Measurements from ENCODE around the gene ASB7. TPM values are rescaled to one million over a fixed set of nuclear protein-coding genes. Genes with fewer than 3 reads are reported as not detected.
A peak's percentile ranks its signal among the peaks of the same experiment; 100 is the strongest.

ASB7 gene
- polyA plus RNA-seq, 1 donor, result 10.4 TPM

GRCh38 chr15:100690032-100690794 lies 87.8 kb downstream of the ASB7 start:
- WGBS (ENCODE audit: insufficient coverage, low lambda C conversion rate), result 89% methylated on average over 4 of the region's 18 CpGs
- Histone ChIP-seq H3K27ac (ENCODE audit: low read length) (no peak overlapping the region), H3K4me1 (ENCODE audit: control insufficient read depth, insufficient read depth, low read length) (no peaks in the 10 kb centered on the region), H3K4me3 (ENCODE audit: low read length) (no peak overlapping the region), H3K9me3 (ENCODE audit: control insufficient read depth, low read depth, low read length) (no peaks in the 10 kb centered on the region), H3K36me3 (ENCODE audit: control insufficient read depth, insufficient read depth, low read length) (no peaks in the 10 kb centered on the region), H3K27me3 (ENCODE audit: control insufficient read depth, insufficient read depth, low read length) (no peaks in the 10 kb centered on the region)
- DNase-seq, result no peak

- Histone ChIP-seq H3K27ac (ENCODE audit: low read length) (no peak overlapping the region), H3K36me3 (ENCODE audit: control insufficient read depth, insufficient read depth, low read length) (no peaks in the 10 kb centered on the region), H3K4me1 (ENCODE audit: control insufficient read depth, insufficient read depth, low read length) (no peaks in the 10 kb centered on the region), H3K9me3 (ENCODE audit: control insufficient read depth, low read depth, low read length) (no peaks in the 10 kb centered on the region), H3K4me3 (ENCODE audit: low read length) (no peak overlapping the region), H3K27me3 (ENCODE audit: control insufficient read depth, insufficient read depth, low read length) (no peaks in the 10 kb centered on the region)
- no peak for DNase-seq
Observed at GRCh38 chr15:100690795-100691158, 88.4 kb downstream of the ASB7 start.

- no peak for DNase-seq
- H3K27me3 ChIP-seq (ENCODE audit: control insufficient read depth, insufficient read depth, low read length), result no peaks in the 10 kb centered on the region
- no CpG with 5 or more reads among the region's 4 CpGs for WGBS (ENCODE audit: insufficient coverage, low lambda C conversion rate)
- H3K27ac ChIP-seq (ENCODE audit: low read length), result no peak overlapping the region
- H3K9me3 ChIP-seq (ENCODE audit: control insufficient read depth, low read depth, low read length), result no peaks in the 10 kb centered on the region
- H3K36me3 ChIP-seq (ENCODE audit: control insufficient read depth, insufficient read depth, low read length), result no peaks in the 10 kb centered on the region
- no peak overlapping the region for H3K4me3 ChIP-seq (ENCODE audit: low read length)
- H3K4me1 ChIP-seq (ENCODE audit: control insufficient read depth, insufficient read depth, low read length), result no peaks in the 10 kb centered on the region
Observed at GRCh38 chr15:100691321-100691720, 88.9 kb downstream of the ASB7 start.

GRCh38 chr15:100692246-100692645 lies 89.9 kb downstream of the ASB7 start:
- Histone ChIP-seq H3K4me1 (ENCODE audit: control insufficient read depth, insufficient read depth, low read length) (no peaks in the 10 kb centered on the region), H3K27me3 (ENCODE audit: control insufficient read depth, insufficient read depth, low read length) (no peaks in the 10 kb centered on the region), H3K27ac (ENCODE audit: low read length) (no peak overlapping the region), H3K4me3 (ENCODE audit: low read length) (no peak overlapping the region), H3K9me3 (ENCODE audit: control insufficient read depth, low read depth, low read length) (no peaks in the 10 kb centered on the region), H3K36me3 (ENCODE audit: control insufficient read depth, insufficient read depth, low read length) (no peaks in the 10 kb centered on the region)
- no peak for DNase-seq
- 100% methylated on average over 1 of the region's 3 CpGs for WGBS (ENCODE audit: insufficient coverage, low lambda C conversion rate)

GRCh38 chr15:100692671-100693070 lies 90.3 kb downstream of the ASB7 start:
- no peak overlapping the region for H3K27ac ChIP-seq (ENCODE audit: low read length)
- H3K4me3 ChIP-seq (ENCODE audit: low read length), result no peak overlapping the region
- H3K4me1 ChIP-seq (ENCODE audit: control insufficient read depth, insufficient read depth, low read length), result no peaks in the 10 kb centered on the region
- no peak for DNase-seq
- no peaks in the 10 kb centered on the region for H3K27me3 ChIP-seq (ENCODE audit: control insufficient read depth, insufficient read depth, low read length)
- no CpG with 5 or more reads among the region's 7 CpGs for WGBS (ENCODE audit: insufficient coverage, low lambda C conversion rate)
- no peaks in the 10 kb centered on the region for H3K9me3 ChIP-seq (ENCODE audit: control insufficient read depth, low read depth, low read length)
- H3K36me3 ChIP-seq (ENCODE audit: control insufficient read depth, insufficient read depth, low read length), result no peaks in the 10 kb centered on the region

GRCh38 chr15:100693451-100693850 lies 91.1 kb downstream of the ASB7 start:
- Histone ChIP-seq H3K4me1 (ENCODE audit: control insufficient read depth, insufficient read depth, low read length) (no peaks in the 10 kb centered on the region), H3K4me3 (ENCODE audit: low read length) (no peak overlapping the region), H3K36me3 (ENCODE audit: control insufficient read depth, insufficient read depth, low read length) (no peaks in the 10 kb centered on the region), H3K27me3 (ENCODE audit: control insufficient read depth, insufficient read depth, low read length) (no peaks in the 10 kb centered on the region), H3K9me3 (ENCODE audit: control insufficient read depth, low read depth, low read length) (no peaks in the 10 kb centered on the region), H3K27ac (ENCODE audit: low read length) (no peak overlapping the region)
- no CpG with 5 or more reads among the region's 4 CpGs for WGBS (ENCODE audit: insufficient coverage, low lambda C conversion rate)
- DNase-seq, result no peak

GRCh38 chr15:100694381-100695021 lies 92.1 kb downstream of the ASB7 start:
- H3K27ac ChIP-seq (ENCODE audit: low read length), result peak overlapping the region; percentile 14
- H3K4me3 ChIP-seq (ENCODE audit: low read length), result no peak overlapping the region
- DNase-seq, result no peak
- H3K4me1 ChIP-seq (ENCODE audit: control insufficient read depth, insufficient read depth, low read length), result no peaks in the 10 kb centered on the region
- no peaks in the 10 kb centered on the region for H3K27me3 ChIP-seq (ENCODE audit: control insufficient read depth, insufficient read depth, low read length)
- WGBS (ENCODE audit: insufficient coverage, low lambda C conversion rate), result 63% methylated on average over 1 of the region's 4 CpGs
- H3K9me3 ChIP-seq (ENCODE audit: control insufficient read depth, low read depth, low read length), result no peaks in the 10 kb centered on the region
- no peaks in the 10 kb centered on the region for H3K36me3 ChIP-seq (ENCODE audit: control insufficient read depth, insufficient read depth, low read length)

GRCh38 chr15:100695048-100695447 lies 92.7 kb downstream of the ASB7 start:
- no peak overlapping the region for H3K27ac ChIP-seq (ENCODE audit: low read length)

GRCh38 chr15:100696452-100696851 lies 94.1 kb downstream of the ASB7 start:
- H3K27me3 ChIP-seq (ENCODE audit: control insufficient read depth, insufficient read depth, low read length), result no peaks in the 10 kb centered on the region
- DNase-seq, result no peak
- 100% methylated on average over 1 of the region's 3 CpGs for WGBS (ENCODE audit: insufficient coverage, low lambda C conversion rate)
- no peaks in the 10 kb centered on the region for H3K4me1 ChIP-seq (ENCODE audit: control insufficient read depth, insufficient read depth, low read length)
- H3K36me3 ChIP-seq (ENCODE audit: control insufficient read depth, insufficient read depth, low read length), result no peaks in the 10 kb centered on the region
- no peak overlapping the region for H3K4me3 ChIP-seq (ENCODE audit: low read length)
- no peaks in the 10 kb centered on the region for H3K9me3 ChIP-seq (ENCODE audit: control insufficient read depth, low read depth, low read length)
- H3K27ac ChIP-seq (ENCODE audit: low read length), result no peak overlapping the region

More at GRCh38 chr15:100695048-100695447, 92.7 kb downstream of the ASB7 start:
- WGBS (ENCODE audit: insufficient coverage, low lambda C conversion rate), result 100% methylated on average over 1 of the region's 3 CpGs
- no peak overlapping the region for H3K4me3 ChIP-seq (ENCODE audit: low read length)
- DNase-seq, result no peak
- H3K36me3 ChIP-seq (ENCODE audit: control insufficient read depth, insufficient read depth, low read length), result no peaks in the 10 kb centered on the region
- no peaks in the 10 kb centered on the region for H3K9me3 ChIP-seq (ENCODE audit: control insufficient read depth, low read depth, low read length)
- H3K4me1 ChIP-seq (ENCODE audit: control insufficient read depth, insufficient read depth, low read length), result no peaks in the 10 kb centered on the region
- H3K27me3 ChIP-seq (ENCODE audit: control insufficient read depth, insufficient read depth, low read length), result no peaks in the 10 kb centered on the region
